ENCODE data around the gene GPR75.

GRCh38 chr2:53886406-53887280, 26.9 kb upstream of the GPR75 start:
- TF ChIP-seq CTCF (IDR thresholded peaks at IDR 0.05; ENCODE audit: poor library complexity, severe bottlenecking) (no peak), EZH2 (IDR thresholded peaks at IDR 0.05; ENCODE audit: borderline replicate concordance, insufficient read depth, low read length, poor library complexity, severe bottlenecking) (no peak)
